GM23248 (cell line): ENCODE results near the gene TXNDC9. TPM values are rescaled to one million over a fixed set of nuclear protein-coding genes. Genes with fewer than 3 reads are reported as not detected.

Experiments used
- DNase-seq: peaks from one replicate; pipeline ENCODE4 v3.0.0-alpha.2; 2015
- H2AFZ ChIP-seq: fragments of 200-600 bp; sonication (generic); 2 replicates; pipeline ENCODE4 v1.6.1; 2016; ENCODE audit warnings: antibody characterized with exemption
- H3F3A ChIP-seq: fragments of 200-600 bp; sonication (generic); 2 replicates; pipeline ENCODE4 v1.6.1; 2016; ENCODE audit warnings: mild to moderate bottlenecking, antibody characterized with exemption, mixed run types; ENCODE audit not compliant: insufficient read depth
- H3K27ac ChIP-seq: fragments of 200-600 bp; sonication (generic); 2 replicates; pipeline ENCODE4 v1.5.1; 2016; ENCODE audit warnings: mild to moderate bottlenecking
- H3K27me3 ChIP-seq: fragments of 200-600 bp; sonication (generic); replicated peaks from 2 replicates; pipeline ENCODE4 v1.6.1; 2016; ENCODE audit warnings: mild to moderate bottlenecking; ENCODE audit not compliant: insufficient read depth
- H3K36me3 ChIP-seq: fragments of 200-600 bp; sonication (generic); 2 replicates; pipeline ENCODE4 v1.6.1; 2016; ENCODE audit warnings: low read depth, mild to moderate bottlenecking
- H3K4me1 ChIP-seq: fragments of 200-600 bp; sonication (generic); 2 replicates; pipeline ENCODE4 v1.6.1; 2016; ENCODE audit warnings: mild to moderate bottlenecking; ENCODE audit not compliant: insufficient read depth
- H3K4me2 ChIP-seq: fragments of 200-600 bp; sonication (generic); one replicate; pipeline ENCODE4 v1.6.1; 2016; ENCODE audit warnings: mild to moderate bottlenecking; ENCODE audit not compliant: unreplicated experiment
- H3K4me3 ChIP-seq: fragments of 200-600 bp; sonication (generic); 2 replicates; pipeline ENCODE4 v1.5.1; 2016; ENCODE audit warnings: mild to moderate bottlenecking
- H3K79me2 ChIP-seq: fragments of 200-600 bp; sonication (generic); 2 replicates; pipeline ENCODE4 v1.6.1; 2016; ENCODE audit warnings: mild to moderate bottlenecking; ENCODE audit not compliant: insufficient read depth
- H3K9ac ChIP-seq: fragments of 200-600 bp; sonication (generic); 2 replicates; pipeline ENCODE4 v1.6.1; 2016; ENCODE audit warnings: mild to moderate bottlenecking
- H3K9me2 ChIP-seq: fragments of 200-600 bp; sonication (generic); 2 replicates; pipeline ENCODE4 v1.6.1; 2016; ENCODE audit warnings: mixed run types, mild to moderate bottlenecking, moderate library complexity; ENCODE audit not compliant: insufficient read depth
- H3K9me3 ChIP-seq: fragments of 200-600 bp; sonication (generic); one replicate; pipeline ENCODE4 v1.6.1; 2017; ENCODE audit warnings: low read depth
- H4K20me1 ChIP-seq: fragments of 200-600 bp; sonication (generic); 2 replicates; pipeline ENCODE4 v1.6.0; 2016; ENCODE audit not compliant: insufficient read depth
- EZH2 ChIP-seq: fragments of 200-600 bp; sonication (generic); IDR thresholded peaks from 2 replicates; pipeline ENCODE4 v1.6.1; 2018; ENCODE audit warnings: antibody characterized with exemption, mild to moderate bottlenecking; ENCODE audit not compliant: insufficient read depth, poor library complexity, severe bottlenecking
- EZH2phosphoT487 ChIP-seq: fragments of 200-600 bp; sonication (generic); IDR thresholded peaks from 2 replicates; pipeline ENCODE4 v1.6.1; 2018; ENCODE audit warnings: antibody characterized with exemption, moderate library complexity, mild to moderate bottlenecking, low read depth; ENCODE audit not compliant: insufficient read depth
- WGBS, 2 experiments: methylation state at CpG; one replicate each; pipeline ENCODE4 v1.1.6; 2015 to 2017; ENCODE audit warnings: low lambda C conversion rate in 2 of 2, low coverage in 1 of 2; ENCODE audit errors: missing lambda C conversion rate in 2 of 2; 5-methylcytosine and 5-hydroxymethylcytosine counted together
- in situ Hi-C: fragments of 300-500 bp; cut with MboI; formaldehyde crosslinking; loops from 2 replicates; pipeline ENCODE4 v1.15.0; 2020
- polyA plus RNA-seq: library from polyadenylated mRNA; unstranded; fragments of >200 nt; fragmentation: Nextera tagmentation; extraction: Ambion mirVana; gene quantifications from 2 replicates; pipeline ENCODE4 v1.2.1, GENCODE V29; 2016
- total RNA-seq: library from RNA; depleted of rRNA; stranded (reverse); fragments of >200 nt; shearing (Covaris generic); gene quantifications from 2 replicates; pipeline ENCODE4 v1.2.3, GENCODE V29; 2014; rRNA removed

TXNDC9 gene
- total and polyA plus RNA-seq, 2 experiments from 2014 or later: 75.1 to 92.6 TPM

- in situ Hi-C loops: no loop called here
- no peak overlapping the region for H3K9ac ChIP-seq
- no peaks in the 10 kb centered on the region for H3K9me2 ChIP-seq
- no peaks in the 10 kb centered on the region for H3K79me2 ChIP-seq
- no peak overlapping the region for H3K4me3 ChIP-seq
- WGBS, 2 experiments: 71 to 79% methylated on average over 7 of the region's 7 CpGs
- DNase-seq: no peak
- peaks cover 7% of the 10 kb centered on the region; the same call in 1 of the 2 replicates for H3K4me1 ChIP-seq
- TF ChIP-seq EZH2phosphoT487 (no peak), EZH2 (no peak)
- no peak overlapping the region for H2AFZ ChIP-seq
- no peak overlapping the region for H3K4me2 ChIP-seq
- no peak overlapping the region for H3K27ac ChIP-seq
- peaks cover 9% of the 10 kb centered on the region for H3F3A ChIP-seq
- no peaks in the 10 kb centered on the region for H4K20me1 ChIP-seq
- H3K27me3 ChIP-seq: no peaks in the 10 kb centered on the region
- H3K36me3 ChIP-seq: no peaks in the 10 kb centered on the region
- no peaks in the 10 kb centered on the region for H3K9me3 ChIP-seq
Measured at GRCh38 chr2:99275882-99276281, 60.3 kb downstream of the TXNDC9 start.

Other genes starting within 250 kb of the TXNDC9 start
- not detected in 2 replicates for gene C2orf15, start 194.6 kb downstream of the TXNDC9 start, total RNA-seq
- gene C2orf15, start 194.6 kb downstream of the TXNDC9 start, polyA plus RNA-seq: not detected in 2 replicates
- 1.4 and 3.0 TPM in 2 replicates for gene TSGA10, start 181.4 kb downstream of the TXNDC9 start, total RNA-seq
- gene TSGA10, start 181.4 kb downstream of the TXNDC9 start, polyA plus RNA-seq: 0.60 and 1.2 TPM in 2 replicates
- gene LIPT1, start 181.4 kb downstream of the TXNDC9 start, total RNA-seq: 6.6 and 8.8 TPM in 2 replicates
- gene LIPT1, start 181.4 kb downstream of the TXNDC9 start, polyA plus RNA-seq: 4.6 TPM in 2 replicates
- 15.8 and 25.4 TPM in 2 replicates for gene MITD1, start 155.3 kb downstream of the TXNDC9 start, total RNA-seq
- gene MITD1, start 155.3 kb downstream of the TXNDC9 start, polyA plus RNA-seq: 20.7 and 22.0 TPM in 2 replicates
- gene MRPL30, start 155.1 kb downstream of the TXNDC9 start, total RNA-seq: 29.2 and 30.9 TPM in 2 replicates
- 22.6 and 22.8 TPM in 2 replicates for gene MRPL30, start 155.1 kb downstream of the TXNDC9 start, polyA plus RNA-seq
- gene LYG2, start 80.7 kb downstream of the TXNDC9 start, total RNA-seq: not detected in 2 replicates
- not detected in 2 replicates for gene LYG2, start 80.7 kb downstream of the TXNDC9 start, polyA plus RNA-seq
- gene LYG1, start 35.1 kb downstream of the TXNDC9 start, total RNA-seq: not detected in 2 replicates
- 0.19 and 0.25 TPM in 2 replicates for gene LYG1, start 35.1 kb downstream of the TXNDC9 start, polyA plus RNA-seq
- 6.7 and 19.5 TPM in 2 replicates for gene EIF5B, start 1.1 kb upstream of the TXNDC9 start, total RNA-seq
- 27.0 and 27.7 TPM in 2 replicates for gene EIF5B, start 1.1 kb upstream of the TXNDC9 start, polyA plus RNA-seq
- 15.0 and 19.5 TPM in 2 replicates for gene REV1, start 153.7 kb upstream of the TXNDC9 start, total RNA-seq
- 14.4 and 15.1 TPM in 2 replicates for gene REV1, start 153.7 kb upstream of the TXNDC9 start, polyA plus RNA-seq